ENCODE data around the gene IGFLR1. TPM values are rescaled to one million over a fixed set of nuclear protein-coding genes. Genes with fewer than 3 reads are reported as not detected.

IGFLR1 gene
- total RNA-seq, 1 donor from 2014 or later = 1.9 TPM

GRCh38 chr19:35733180-35734125 is 8.8 kb downstream of the IGFLR1 start:
- Histone ChIP-seq H3K36me3 (ENCODE audit: control insufficient read depth, insufficient read depth, low read length) (peaks cover 5% of the 10 kb centered on the region), H3K4me3 (ENCODE audit: low read depth, low read length) (no peak overlapping the region), H3K27me3 (ENCODE audit: control insufficient read depth, insufficient read depth, low read length) (no peaks in the 10 kb centered on the region)
- TF ChIP-seq, protein P1, sequence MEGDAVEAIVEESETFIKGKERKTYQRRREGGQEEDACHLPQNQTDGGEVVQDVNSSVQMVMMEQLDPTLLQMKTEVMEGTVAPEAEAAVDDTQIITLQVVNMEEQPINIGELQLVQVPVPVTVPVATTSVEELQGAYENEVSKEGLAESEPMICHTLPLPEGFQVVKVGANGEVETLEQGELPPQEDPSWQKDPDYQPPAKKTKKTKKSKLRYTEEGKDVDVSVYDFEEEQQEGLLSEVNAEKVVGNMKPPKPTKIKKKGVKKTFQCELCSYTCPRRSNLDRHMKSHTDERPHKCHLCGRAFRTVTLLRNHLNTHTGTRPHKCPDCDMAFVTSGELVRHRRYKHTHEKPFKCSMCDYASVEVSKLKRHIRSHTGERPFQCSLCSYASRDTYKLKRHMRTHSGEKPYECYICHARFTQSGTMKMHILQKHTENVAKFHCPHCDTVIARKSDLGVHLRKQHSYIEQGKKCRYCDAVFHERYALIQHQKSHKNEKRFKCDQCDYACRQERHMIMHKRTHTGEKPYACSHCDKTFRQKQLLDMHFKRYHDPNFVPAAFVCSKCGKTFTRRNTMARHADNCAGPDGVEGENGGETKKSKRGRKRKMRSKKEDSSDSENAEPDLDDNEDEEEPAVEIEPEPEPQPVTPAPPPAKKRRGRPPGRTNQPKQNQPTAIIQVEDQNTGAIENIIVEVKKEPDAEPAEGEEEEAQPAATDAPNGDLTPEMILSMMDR (IDR thresholded peaks at IDR 0.05; ENCODE audit: insufficient read depth, low read length, poor library complexity, severe bottlenecking) = no peak
- DNase-seq (ENCODE audit: low read depth) = no peak

DNA sequence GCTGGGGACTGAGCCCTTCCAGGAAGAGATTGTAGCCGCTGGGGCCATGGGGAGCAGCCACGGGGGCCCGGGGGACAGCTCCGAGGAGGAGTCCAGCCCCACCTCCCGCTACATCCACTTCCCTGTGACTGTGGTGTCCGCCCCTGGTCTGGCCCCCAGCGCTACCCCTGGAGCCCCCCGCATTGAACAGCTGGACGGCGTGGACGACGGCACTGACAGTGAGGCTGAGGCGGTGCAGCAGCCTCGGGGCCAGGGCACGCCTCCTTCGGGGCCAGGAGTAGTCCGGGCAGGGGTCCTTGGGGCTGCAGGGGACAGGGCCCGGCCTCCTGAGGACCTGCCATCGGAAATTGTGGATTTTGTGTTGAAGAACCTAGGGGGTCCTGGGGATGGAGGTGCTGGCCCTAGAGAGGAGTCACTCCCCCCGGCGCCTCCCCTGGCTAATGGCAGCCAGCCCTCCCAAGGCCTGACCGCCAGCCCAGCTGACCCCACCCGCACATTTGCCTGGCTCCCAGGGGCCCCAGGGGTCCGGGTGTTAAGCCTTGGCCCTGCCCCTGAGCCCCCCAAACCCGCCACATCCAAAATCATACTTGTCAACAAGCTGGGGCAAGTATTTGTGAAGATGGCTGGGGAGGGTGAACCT is 9.6 kb downstream of the IGFLR1 start:
- TF ChIP-seq, protein P1 (IDR thresholded peaks at IDR 0.05; ENCODE audit: insufficient read depth, low read length, poor library complexity, severe bottlenecking) = no peak

DNA sequence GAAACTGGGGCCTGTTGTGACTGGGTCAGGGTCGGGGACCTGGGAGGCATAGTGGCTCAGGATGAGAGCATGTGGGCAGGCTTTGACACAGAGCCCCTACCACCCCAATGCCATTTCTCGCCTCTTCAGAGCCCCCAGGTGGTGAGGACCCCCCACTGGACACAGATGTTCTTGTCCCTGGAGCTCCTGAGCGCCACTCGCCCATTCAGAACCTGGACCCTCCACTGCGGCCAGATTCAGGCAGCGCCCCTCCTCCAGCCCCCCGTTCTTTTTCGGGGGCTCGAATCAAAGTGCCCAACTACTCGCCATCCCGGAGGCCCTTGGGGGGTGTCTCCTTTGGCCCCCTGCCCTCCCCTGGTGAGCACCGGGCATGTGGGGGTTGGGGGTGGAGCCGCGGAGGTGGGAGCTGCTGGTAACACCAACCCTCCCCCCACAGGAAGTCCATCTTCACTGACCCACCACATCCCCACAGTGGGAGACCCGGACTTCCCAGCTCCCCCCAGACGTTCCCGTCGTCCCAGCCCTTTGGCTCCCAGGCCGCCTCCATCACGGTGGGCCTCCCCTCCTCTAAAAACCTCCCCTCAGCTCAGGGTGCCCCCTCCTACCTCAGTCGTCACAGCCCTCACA is 10.4 kb downstream of the IGFLR1 start:
- Histone ChIP-seq H3K36me3 (ENCODE audit: control insufficient read depth, insufficient read depth, low read length) (peaks cover 7% of the 10 kb centered on the region), H3K27me3 (ENCODE audit: control insufficient read depth, insufficient read depth, low read length) (no peaks in the 10 kb centered on the region), H3K4me3 (ENCODE audit: low read depth, low read length) (no peak overlapping the region)
- TF ChIP-seq, protein P1 (IDR thresholded peaks at IDR 0.05; ENCODE audit: insufficient read depth, low read length, poor library complexity, severe bottlenecking) = no peak
- DNase-seq (ENCODE audit: low read depth) = no peak

More for the DNA sequence above, 9.6 kb downstream of the IGFLR1 start:
- Histone ChIP-seq H3K36me3 (ENCODE audit: control insufficient read depth, insufficient read depth, low read length) (peaks cover 5% of the 10 kb centered on the region), H3K4me3 (ENCODE audit: low read depth, low read length) (no peak overlapping the region), H3K27me3 (ENCODE audit: control insufficient read depth, insufficient read depth, low read length) (no peaks in the 10 kb centered on the region)
- no peak for DNase-seq (ENCODE audit: low read depth)

DNA sequence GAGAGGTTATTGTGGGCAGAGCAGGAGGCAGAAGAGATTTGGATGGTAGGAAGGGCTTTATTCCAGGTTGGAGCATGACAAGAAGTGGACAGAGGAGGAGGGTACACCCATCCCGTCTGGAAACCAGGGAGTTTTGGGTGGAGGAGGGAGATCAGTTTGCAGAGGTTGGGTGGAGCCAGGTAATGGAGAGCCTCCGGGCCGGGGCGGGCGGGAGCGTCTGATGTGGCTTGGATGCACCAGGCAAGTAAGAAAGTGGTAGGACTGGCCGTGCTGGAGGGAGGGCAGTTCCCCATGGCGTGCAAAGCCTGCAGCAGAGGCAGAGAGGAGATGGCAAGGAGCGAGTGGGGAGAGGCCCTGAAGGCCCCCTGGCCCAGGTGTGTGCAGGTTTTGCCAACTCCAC is 10.9 kb downstream of the IGFLR1 start:
- Histone ChIP-seq H3K4me3 (ENCODE audit: low read depth, low read length) (no peak overlapping the region), H3K27me3 (ENCODE audit: control insufficient read depth, insufficient read depth, low read length) (no peaks in the 10 kb centered on the region), H3K36me3 (ENCODE audit: control insufficient read depth, insufficient read depth, low read length) (peaks cover 7% of the 10 kb centered on the region)
- no peak for DNase-seq (ENCODE audit: low read depth)
- TF ChIP-seq, protein P1 (IDR thresholded peaks at IDR 0.05; ENCODE audit: insufficient read depth, low read length, poor library complexity, severe bottlenecking) = no peak

DNA sequence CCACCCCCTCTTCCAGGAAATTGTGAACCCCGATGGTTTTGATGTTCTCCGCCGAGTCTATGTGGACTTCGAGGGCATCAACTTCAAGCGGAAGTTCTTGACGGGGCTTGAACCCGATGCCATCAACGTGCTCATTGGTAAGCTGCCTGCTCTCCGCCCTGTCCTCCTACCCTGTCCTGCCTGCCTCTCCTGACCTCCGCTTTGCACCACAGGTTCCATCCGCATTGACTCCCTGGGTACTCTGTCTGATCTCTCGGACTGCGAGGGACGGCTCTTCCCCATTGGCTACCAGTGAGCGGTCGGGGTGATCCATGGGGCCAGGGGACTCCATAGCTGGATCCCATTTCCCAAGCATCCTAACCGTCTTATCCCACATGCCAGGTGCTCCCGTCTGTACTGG is 11.9 kb downstream of the IGFLR1 start:
- no peak for DNase-seq (ENCODE audit: low read depth)
- Histone ChIP-seq H3K4me3 (ENCODE audit: low read depth, low read length) (no peak overlapping the region), H3K36me3 (ENCODE audit: control insufficient read depth, insufficient read depth, low read length) (peaks cover 8% of the 10 kb centered on the region), H3K27me3 (ENCODE audit: control insufficient read depth, insufficient read depth, low read length) (no peaks in the 10 kb centered on the region)
- TF ChIP-seq, protein P1 (IDR thresholded peaks at IDR 0.05; ENCODE audit: insufficient read depth, low read length, poor library complexity, severe bottlenecking) = no peak

All from kidney epithelial cell (primary cell).